ENCODE results near the gene PCDHAC1.

DNA sequence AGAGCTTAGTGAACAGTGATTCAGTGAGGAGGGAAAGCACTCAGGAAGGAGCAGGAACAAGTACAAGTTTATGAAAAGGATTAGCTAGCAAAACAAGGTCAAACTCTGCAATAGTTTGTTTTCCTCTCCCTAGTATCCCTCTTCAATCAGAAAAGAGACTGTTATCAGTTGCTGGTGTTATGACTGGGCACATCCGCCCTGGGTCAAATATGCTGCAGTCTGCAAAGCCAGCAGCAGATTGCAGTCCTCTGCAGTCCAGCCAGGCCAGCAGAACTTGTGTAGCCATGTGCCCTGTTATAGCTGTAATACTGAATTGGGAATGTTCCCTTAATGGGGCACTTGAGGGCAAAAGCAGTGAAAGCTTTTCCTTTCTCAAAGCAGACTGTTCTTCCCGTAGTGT, 52.2 kb downstream of the PCDHAC1 start:
- TF ChIP-seq, protein P1, sequence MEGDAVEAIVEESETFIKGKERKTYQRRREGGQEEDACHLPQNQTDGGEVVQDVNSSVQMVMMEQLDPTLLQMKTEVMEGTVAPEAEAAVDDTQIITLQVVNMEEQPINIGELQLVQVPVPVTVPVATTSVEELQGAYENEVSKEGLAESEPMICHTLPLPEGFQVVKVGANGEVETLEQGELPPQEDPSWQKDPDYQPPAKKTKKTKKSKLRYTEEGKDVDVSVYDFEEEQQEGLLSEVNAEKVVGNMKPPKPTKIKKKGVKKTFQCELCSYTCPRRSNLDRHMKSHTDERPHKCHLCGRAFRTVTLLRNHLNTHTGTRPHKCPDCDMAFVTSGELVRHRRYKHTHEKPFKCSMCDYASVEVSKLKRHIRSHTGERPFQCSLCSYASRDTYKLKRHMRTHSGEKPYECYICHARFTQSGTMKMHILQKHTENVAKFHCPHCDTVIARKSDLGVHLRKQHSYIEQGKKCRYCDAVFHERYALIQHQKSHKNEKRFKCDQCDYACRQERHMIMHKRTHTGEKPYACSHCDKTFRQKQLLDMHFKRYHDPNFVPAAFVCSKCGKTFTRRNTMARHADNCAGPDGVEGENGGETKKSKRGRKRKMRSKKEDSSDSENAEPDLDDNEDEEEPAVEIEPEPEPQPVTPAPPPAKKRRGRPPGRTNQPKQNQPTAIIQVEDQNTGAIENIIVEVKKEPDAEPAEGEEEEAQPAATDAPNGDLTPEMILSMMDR (IDR thresholded peaks at IDR 0.05; ENCODE audit: low read depth, low read length, poor library complexity, severe bottlenecking), result no peak
- no peak for TF ChIP-seq EZH2phosphoT487 (IDR thresholded peaks at IDR 0.05; ENCODE audit: borderline replicate concordance, low read length)
